HFF-Myc (cell line): Measurements from ENCODE around the gene MPV17.

Experiments
- DNase-seq: peaks from one replicate; pipeline ENCODE4 v3.0.0-alpha.2; 2011; ENCODE audit warnings: low read depth; ENCODE audit errors: extremely low read depth
- H3K4me3 ChIP-seq: replicated peaks from 2 replicates; pipeline ENCODE4 v1.5.1; 2011; ENCODE audit warnings: low read depth, mild to moderate bottlenecking, control low read depth, low read length
- CTCF ChIP-seq: IDR thresholded peaks from 2 replicates; pipeline ENCODE4 v1.5.1; 2012; ENCODE audit warnings: mild to moderate bottlenecking, low read depth, low read length, control low read depth; ENCODE audit errors: missing control alignments

Gene MPV17

GRCh38 chr2:27351802-27352598, 29.1 kb upstream of the MPV17 start:
- DNase-seq: no peak
- TF ChIP-seq CTCF: no peak

GRCh38 chr2:27350106-27350693, 27.3 kb upstream of the MPV17 start:
- no peak overlapping the region for H3K4me3 ChIP-seq
- no peak for DNase-seq
- TF ChIP-seq CTCF: no peak

More at GRCh38 chr2:27351802-27352598, 29.1 kb upstream of the MPV17 start:
- no peak overlapping the region for H3K4me3 ChIP-seq

- H3K4me3 ChIP-seq: no peak overlapping the region
- no peak for TF ChIP-seq CTCF
- DNase-seq: no peak
Observed at GRCh38 chr2:27347641-27348040, 24.7 kb upstream of the MPV17 start.

- no peak overlapping the region for H3K4me3 ChIP-seq
- DNase-seq: no peak
- TF ChIP-seq CTCF: no peak
Observed at GRCh38 chr2:27336173-27336572, 13.3 kb upstream of the MPV17 start.

- no peak overlapping the region for H3K4me3 ChIP-seq
- no peak for TF ChIP-seq CTCF
- DNase-seq: no peak
Observed at GRCh38 chr2:27335311-27335710, 12.4 kb upstream of the MPV17 start.

GRCh38 chr2:27324720-27325119, 1.8 kb upstream of the MPV17 start:
- DNase-seq: no peak
- TF ChIP-seq CTCF: no peak
- H3K4me3 ChIP-seq: no peak overlapping the region
